ENCODE data around the gene SARNP. TPM values are rescaled to one million over a fixed set of nuclear protein-coding genes. Genes with fewer than 3 reads are reported as not detected.
A peak's percentile ranks its signal among the peaks of the same experiment; 100 is the strongest.

Gene SARNP
- total RNA-seq, 2 experiments from 2014 or later = 88.3 to 88.6 TPM

GRCh38 chr12:55726971-55727370 is 90.6 kb downstream of the SARNP start:
- Mint-ChIP-seq H3K4me3 (peak overlapping the region; percentile 87), H3K36me3 (ENCODE audit: low read depth) (peaks cover 17% of the 10 kb centered on the region), H3K27me3 (no peaks in the 10 kb centered on the region), H3K27ac (peak overlapping the region; percentile 73), H3K9me3 (no peaks in the 10 kb centered on the region), H3K4me1 (peaks cover 44% of the 10 kb centered on the region)
- POLR2A ChIA-PET = interaction anchor here (0.7 to 1.0 kb wide), 3 partner anchors 9 to 11 kb away, joined by 3 read pairs; no protein-coding TSS in a partner anchor
- no peak for DNase-seq
- CTCF ChIA-PET = interaction anchor here (0.8 to 1.1 kb wide), 2 partner anchors 10 to 12 kb away, joined by 3 read pairs; no protein-coding TSS in a partner anchor

- Mint-ChIP-seq H3K4me1 (peaks cover 49% of the 10 kb centered on the region), H3K4me3 (no peak overlapping the region), H3K36me3 (ENCODE audit: low read depth) (peaks cover 17% of the 10 kb centered on the region), H3K9me3 (no peaks in the 10 kb centered on the region), H3K27me3 (no peaks in the 10 kb centered on the region), H3K27ac (no peak overlapping the region)
- CTCF ChIA-PET = interaction anchor here (0.9 to 3.1 kb wide), 6 partner anchors 9 to 92 kb away, joined by 3 to 50 read pairs (median 6); partner anchors contain the start of genes BLOC1S1, ORMDL2 and SARNP
- POLR2A ChIA-PET = interaction anchor here (0.8 to 2.3 kb wide), 4 partner anchors 9 to 202 kb away, joined by 3 to 14 read pairs (median 6); partner anchors contain the start of genes BLOC1S1 and PYM1
- no peak for DNase-seq
These were observed 92.0 kb downstream of the SARNP start for GRCh38 chr12:55725556-55725955.

- H3K27ac Mint-ChIP-seq = peak overlapping the region; percentile 21
These were observed 92.6 kb downstream of the SARNP start for GRCh38 chr12:55724940-55725309.

GRCh38 chr12:55724226-55724939 is 93.1 kb downstream of the SARNP start:
- DNase-seq = peak; percentile 77
- H3K36me3 Mint-ChIP-seq (ENCODE audit: low read depth) = peaks cover 22% of the 10 kb centered on the region
- no peak overlapping the region for H3K4me3 Mint-ChIP-seq
- H3K9me3 Mint-ChIP-seq = no peaks in the 10 kb centered on the region
- ChIA-PET POLR2A (interaction anchor here (1.3 to 2.3 kb wide), 3 partner anchors 8 to 14 kb away, joined by 5 to 14 read pairs (median 8); partner anchors contain the start of gene BLOC1S1), CTCF (interaction anchor here (0.7 to 3.1 kb wide), 9 partner anchors 8 to 93 kb away, joined by 3 to 50 read pairs (median 4); partner anchors contain the start of genes BLOC1S1, ORMDL2 and SARNP)
- H3K27ac Mint-ChIP-seq = peak overlapping the region; percentile 21
- peaks cover 48% of the 10 kb centered on the region for H3K4me1 Mint-ChIP-seq
- H3K27me3 Mint-ChIP-seq = no peaks in the 10 kb centered on the region

More at GRCh38 chr12:55724940-55725309, 92.6 kb downstream of the SARNP start:
- Mint-ChIP-seq H3K27me3 (no peaks in the 10 kb centered on the region), H3K36me3 (ENCODE audit: low read depth) (peaks cover 17% of the 10 kb centered on the region), H3K9me3 (no peaks in the 10 kb centered on the region), H3K4me3 (no peak overlapping the region), H3K4me1 (peaks cover 48% of the 10 kb centered on the region)
- CTCF ChIA-PET = interaction anchor here (0.7 to 3.1 kb wide), 8 partner anchors 9 to 93 kb away, joined by 3 to 50 read pairs (median 4); partner anchors contain the start of genes BLOC1S1, ORMDL2 and SARNP
- DNase-seq = no peak
- POLR2A ChIA-PET = interaction anchor here (0.8 to 2.3 kb wide), 4 partner anchors 9 to 203 kb away, joined by 3 to 14 read pairs (median 6); partner anchors contain the start of genes BLOC1S1 and PYM1

GRCh38 chr12:55723516-55724225 is 93.9 kb downstream of the SARNP start:
- Mint-ChIP-seq H3K4me1 (peaks cover 55% of the 10 kb centered on the region), H3K27me3 (no peaks in the 10 kb centered on the region), H3K9me3 (no peaks in the 10 kb centered on the region), H3K4me3 (no peak overlapping the region), H3K36me3 (ENCODE audit: low read depth) (peaks cover 25% of the 10 kb centered on the region), H3K27ac (no peak overlapping the region)
- no peak for DNase-seq
- POLR2A ChIA-PET = interaction anchor here (1.5 to 2.3 kb wide), 2 partner anchors 7 to 15 kb away, joined by 5 to 14 read pairs; partner anchors contain the start of gene BLOC1S1
- CTCF ChIA-PET = interaction anchor here (1.4 to 3.1 kb wide), 3 partner anchors 14 to 70 kb away, joined by 3 to 50 read pairs (median 3); no protein-coding TSS in a partner anchor

- H3K4me3 Mint-ChIP-seq = no peak overlapping the region
- POLR2A ChIA-PET = interaction anchor here (1.5 kb wide), 1 partner anchor 16 kb away, joined by 5 read pairs; no protein-coding TSS in a partner anchor
- H3K36me3 Mint-ChIP-seq (ENCODE audit: low read depth) = peaks cover 32% of the 10 kb centered on the region
- no peak overlapping the region for H3K27ac Mint-ChIP-seq
- CTCF ChIA-PET = interaction anchor here (1.4 to 3.7 kb wide), 3 partner anchors 14 to 17 kb away, joined by 3 to 50 read pairs (median 17); no protein-coding TSS in a partner anchor
- no peak for DNase-seq
- peaks cover 60% of the 10 kb centered on the region for H3K4me1 Mint-ChIP-seq
- no peaks in the 10 kb centered on the region for H3K9me3 Mint-ChIP-seq
- no peaks in the 10 kb centered on the region for H3K27me3 Mint-ChIP-seq
These were observed 94.6 kb downstream of the SARNP start for GRCh38 chr12:55722948-55723347.

- H3K36me3 Mint-ChIP-seq (ENCODE audit: low read depth) = peaks cover 35% of the 10 kb centered on the region
- ChIA-PET CTCF (interaction anchor here (1.4 to 3.7 kb wide), 3 partner anchors 8 to 16 kb away, joined by 3 to 17 read pairs (median 16); partner anchors contain the start of gene CD63), POLR2A (interaction anchor here (1.2 to 9.2 kb wide), 3 partner anchors 8 to 17 kb away, joined by 3 to 84 read pairs (median 5); partner anchors contain the start of gene CD63)
- no peak overlapping the region for H3K27ac Mint-ChIP-seq
- H3K4me3 Mint-ChIP-seq = no peak overlapping the region
- H3K27me3 Mint-ChIP-seq = no peaks in the 10 kb centered on the region
- H3K9me3 Mint-ChIP-seq = no peaks in the 10 kb centered on the region
- peaks cover 60% of the 10 kb centered on the region for H3K4me1 Mint-ChIP-seq
- no peak for DNase-seq
These were observed 95.8 kb downstream of the SARNP start for GRCh38 chr12:55721601-55722213.

- Mint-ChIP-seq H3K9me3 (no peaks in the 10 kb centered on the region), H3K4me3 (no peak overlapping the region), H3K27ac (peak overlapping the region; percentile 24), H3K4me1 (peaks cover 58% of the 10 kb centered on the region), H3K27me3 (no peaks in the 10 kb centered on the region), H3K36me3 (ENCODE audit: low read depth) (peaks cover 35% of the 10 kb centered on the region)
- peak; percentile 42 for DNase-seq
- POLR2A ChIA-PET = interaction anchor here (1.2 to 9.2 kb wide), 3 partner anchors 9 to 17 kb away, joined by 3 to 84 read pairs (median 6); partner anchors contain the start of gene CD63
- CTCF ChIA-PET = interaction anchor here (0.7 to 3.7 kb wide), 5 partner anchors 8 to 124 kb away, joined by 3 to 17 read pairs (median 7); partner anchors contain the start of genes CD63, ORMDL2 and SARNP
These were observed 96.6 kb downstream of the SARNP start for GRCh38 chr12:55720894-55721444.

GRCh38 chr12:55720071-55720564 is 97.4 kb downstream of the SARNP start, which contains the start of gene RDH5:
TSS of gene RDH5 (plus strand) at chr12:55720393. CDS start at chr12:55721185, 792 bp downstream.
- Mint-ChIP-seq H3K4me1 (peaks cover 62% of the 10 kb centered on the region), H3K27ac (peak within 1 kb of the TSS; percentile 24), H3K36me3 (ENCODE audit: low read depth) (peaks cover 38% of the 10 kb centered on the region), H3K27me3 (no peaks in the 10 kb centered on the region), H3K4me3 (no peak within 1 kb of the TSS), H3K9me3 (no peaks in the 10 kb centered on the region)
- no peak for DNase-seq
- CTCF ChIA-PET = interaction anchor here (1.3 to 3.7 kb wide), 4 partner anchors 9 to 98 kb away, joined by 4 to 17 read pairs (median 12); partner anchors contain the start of genes CD63, ORMDL2 and SARNP
- POLR2A ChIA-PET = interaction anchor here (0.9 to 9.2 kb wide), 4 partner anchors 10 to 19 kb away, joined by 3 to 84 read pairs (median 6); partner anchors contain the start of gene CD63

GRCh38 chr12:55719371-55719770 is 98.2 kb downstream of the SARNP start:
- H3K4me3 Mint-ChIP-seq = no peak overlapping the region
- no peak overlapping the region for H3K27ac Mint-ChIP-seq
- H3K36me3 Mint-ChIP-seq (ENCODE audit: low read depth) = peaks cover 33% of the 10 kb centered on the region
- no peaks in the 10 kb centered on the region for H3K27me3 Mint-ChIP-seq
- H3K4me1 Mint-ChIP-seq = peaks cover 57% of the 10 kb centered on the region
- POLR2A ChIA-PET = interaction anchor here (0.9 to 9.2 kb wide), 3 partner anchors 10 to 20 kb away, joined by 5 to 84 read pairs (median 6); partner anchors contain the start of gene CD63
- no peaks in the 10 kb centered on the region for H3K9me3 Mint-ChIP-seq
- DNase-seq = no peak
- CTCF ChIA-PET = interaction anchor here (0.6 to 3.7 kb wide), 5 partner anchors 10 to 321 kb away, joined by 3 to 17 read pairs (median 7); partner anchors contain the start of gene CD63

GRCh38 chr12:55718624-55719275 is 98.8 kb downstream of the SARNP start:
- no peak overlapping the region for H3K4me3 Mint-ChIP-seq
- H3K36me3 Mint-ChIP-seq (ENCODE audit: low read depth) = peaks cover 31% of the 10 kb centered on the region
- no peaks in the 10 kb centered on the region for H3K27me3 Mint-ChIP-seq
- peaks cover 57% of the 10 kb centered on the region for H3K4me1 Mint-ChIP-seq
- DNase-seq = no peak
- POLR2A ChIA-PET = interaction anchor here (2.3 to 9.2 kb wide), 2 partner anchors 11 to 19 kb away, joined by 15 to 84 read pairs; partner anchors contain the start of gene CD63
- H3K27ac Mint-ChIP-seq = no peak overlapping the region
- no peaks in the 10 kb centered on the region for H3K9me3 Mint-ChIP-seq
- CTCF ChIA-PET = interaction anchor here (0.6 to 3.7 kb wide), 5 partner anchors 11 to 322 kb away, joined by 3 to 33 read pairs (median 5); partner anchors contain the start of gene CD63
